BJ (cell line): ENCODE results near the gene RUNX2. TPM values are rescaled to one million over a fixed set of nuclear protein-coding genes. Genes with fewer than 3 reads are reported as not detected.

ENCODE experiments used
- CTCF ChIA-PET: fragments of 350-600 bp; formaldehyde crosslinking; extraction: SDS; loops from one replicate; lab custom pipeline; 2021; ENCODE audit warnings: antibody characterized with exemption, inconsistent platforms; lab: Yijun Ruan, JAX
- POLR2A ChIA-PET: fragments of 300-600 bp; sonication (Branson Sonifier 250); formaldehyde crosslinking; extraction: SDS; loops from one replicate; lab custom pipeline; 2021; ENCODE audit warnings: antibody characterized with exemption; lab: Charles Lee
- DNase-seq: peaks from one replicate; pipeline ENCODE4 v3.0.0-alpha.2; 2011; ENCODE audit warnings: low read depth
- H3K27me3 ChIP-seq: 2 replicates; pipeline ENCODE4 v1.6.0; 2011; ENCODE audit warnings: low read length; ENCODE audit not compliant: control insufficient read depth, insufficient read depth
- H3K36me3 ChIP-seq: 2 replicates; pipeline ENCODE4 v1.5.1; 2011; ENCODE audit warnings: low read length; ENCODE audit not compliant: control insufficient read depth, insufficient read depth
- H3K4me3 ChIP-seq: 2 replicates; pipeline ENCODE4 v1.5.1; 2011; ENCODE audit warnings: low read depth, mild to moderate bottlenecking, control low read depth, low read length
- polyA plus RNA-seq: library from polyadenylated mRNA; depleted of rRNA; stranded (reverse); fragments of >200 nt; gene quantifications from 2 replicates; pipeline ENCODE4 v1.2.3, GENCODE V29; 2011
- TF ChIP-seq, protein P1 (sequence below): IDR thresholded peaks from 2 replicates; pipeline ENCODE4 v1.5.1; 2011; ENCODE audit warnings: low read depth, mild to moderate bottlenecking, control low read depth, inconsistent platforms, low read length, moderate library complexity; ENCODE audit not compliant: insufficient read depth

Gene RUNX2
- polyA plus RNA-seq, 1 experiment = 1.5 TPM

- Histone ChIP-seq H3K36me3 (no peaks in the 10 kb centered on the region), H3K4me3 (no peak overlapping the region), H3K27me3 (no peaks in the 10 kb centered on the region)
- DNase-seq = peak; percentile 31
- ChIA-PET POLR2A (no interaction called here), CTCF (interaction anchor here (0.6 kb wide), 1 partner anchor 49 kb away, joined by 3 read pairs; no protein-coding TSS in a partner anchor)
- TF ChIP-seq, protein P1, sequence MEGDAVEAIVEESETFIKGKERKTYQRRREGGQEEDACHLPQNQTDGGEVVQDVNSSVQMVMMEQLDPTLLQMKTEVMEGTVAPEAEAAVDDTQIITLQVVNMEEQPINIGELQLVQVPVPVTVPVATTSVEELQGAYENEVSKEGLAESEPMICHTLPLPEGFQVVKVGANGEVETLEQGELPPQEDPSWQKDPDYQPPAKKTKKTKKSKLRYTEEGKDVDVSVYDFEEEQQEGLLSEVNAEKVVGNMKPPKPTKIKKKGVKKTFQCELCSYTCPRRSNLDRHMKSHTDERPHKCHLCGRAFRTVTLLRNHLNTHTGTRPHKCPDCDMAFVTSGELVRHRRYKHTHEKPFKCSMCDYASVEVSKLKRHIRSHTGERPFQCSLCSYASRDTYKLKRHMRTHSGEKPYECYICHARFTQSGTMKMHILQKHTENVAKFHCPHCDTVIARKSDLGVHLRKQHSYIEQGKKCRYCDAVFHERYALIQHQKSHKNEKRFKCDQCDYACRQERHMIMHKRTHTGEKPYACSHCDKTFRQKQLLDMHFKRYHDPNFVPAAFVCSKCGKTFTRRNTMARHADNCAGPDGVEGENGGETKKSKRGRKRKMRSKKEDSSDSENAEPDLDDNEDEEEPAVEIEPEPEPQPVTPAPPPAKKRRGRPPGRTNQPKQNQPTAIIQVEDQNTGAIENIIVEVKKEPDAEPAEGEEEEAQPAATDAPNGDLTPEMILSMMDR = no peak
Observed at GRCh38 chr6:45479834-45480751, 152.0 kb downstream of the RUNX2 start.

- ChIA-PET POLR2A (no interaction called here), CTCF (interaction anchor here (0.6 kb wide), 2 partner anchors 50 to 234 kb away, joined by 3 read pairs; no protein-coding TSS in a partner anchor)
- Histone ChIP-seq H3K4me3 (no peak overlapping the region; the same call in 1 of the 2 replicates), H3K27me3 (no peaks in the 10 kb centered on the region), H3K36me3 (no peaks in the 10 kb centered on the region)
- TF ChIP-seq, protein P1 = no peak
- DNase-seq = no peak
Observed at GRCh38 chr6:45480752-45481415, 152.8 kb downstream of the RUNX2 start.

GRCh38 chr6:45483021-45483420 is 154.9 kb downstream of the RUNX2 start:
- DNase-seq = peak; percentile 88
- POLR2A ChIA-PET = interaction anchor here (0.6 to 0.9 kb wide), 2 partner anchors 96 to 195 kb away, joined by 4 to 5 read pairs; no protein-coding TSS in a partner anchor

GRCh38 chr6:45483501-45483900 is 155.4 kb downstream of the RUNX2 start:
- ChIA-PET POLR2A (no interaction called here), CTCF (interaction anchor here (1.0 to 1.4 kb wide), 3 partner anchors 63 to 853 kb away, joined by 3 to 4 read pairs (median 3); no protein-coding TSS in a partner anchor)
- TF ChIP-seq, protein P1 = no peak
- Histone ChIP-seq H3K27me3 (no peaks in the 10 kb centered on the region), H3K36me3 (no peaks in the 10 kb centered on the region), H3K4me3 (no peak overlapping the region)
- DNase-seq = no peak

More at GRCh38 chr6:45483021-45483420, 154.9 kb downstream of the RUNX2 start:
- Histone ChIP-seq H3K36me3 (no peaks in the 10 kb centered on the region), H3K4me3 (no peak overlapping the region), H3K27me3 (no peaks in the 10 kb centered on the region)
- TF ChIP-seq, protein P1 = no peak
- CTCF ChIA-PET = interaction anchor here (0.6 to 1.5 kb wide), 5 partner anchors 14 to 853 kb away, joined by 3 to 4 read pairs (median 3); no protein-coding TSS in a partner anchor

DNA sequence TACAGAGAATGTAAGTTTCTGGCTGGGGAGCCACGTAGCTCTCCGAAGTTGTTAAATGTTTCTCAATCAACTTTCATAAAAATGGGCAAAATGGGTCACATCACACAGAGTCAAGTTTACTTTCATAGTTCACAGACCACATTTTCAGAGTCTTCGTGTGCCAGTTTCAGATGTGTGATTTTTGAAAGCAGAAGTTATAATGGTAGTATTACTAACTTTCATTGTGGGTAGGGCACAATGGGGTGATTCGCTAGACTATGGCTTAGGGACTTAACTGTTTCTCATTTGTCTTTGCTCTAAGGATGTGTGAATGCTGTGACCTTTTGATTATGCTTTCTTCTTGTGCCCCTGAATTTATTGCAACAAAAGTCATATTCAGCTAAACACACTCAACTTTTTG is 158.6 kb downstream of the RUNX2 start:
- POLR2A ChIA-PET = no interaction called here
- Histone ChIP-seq H3K4me3 (no peak overlapping the region), H3K27me3 (no peaks in the 10 kb centered on the region), H3K36me3 (no peaks in the 10 kb centered on the region)
- no peak for DNase-seq
- TF ChIP-seq, protein P1 = no peak
- CTCF ChIA-PET = no interaction called here
